ENCODE measurements around the gene NUCKS1.

The NUCKS1 gene, protein sequence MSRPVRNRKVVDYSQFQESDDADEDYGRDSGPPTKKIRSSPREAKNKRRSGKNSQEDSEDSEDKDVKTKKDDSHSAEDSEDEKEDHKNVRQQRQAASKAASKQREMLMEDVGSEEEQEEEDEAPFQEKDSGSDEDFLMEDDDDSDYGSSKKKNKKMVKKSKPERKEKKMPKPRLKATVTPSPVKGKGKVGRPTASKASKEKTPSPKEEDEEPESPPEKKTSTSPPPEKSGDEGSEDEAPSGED

DNA sequence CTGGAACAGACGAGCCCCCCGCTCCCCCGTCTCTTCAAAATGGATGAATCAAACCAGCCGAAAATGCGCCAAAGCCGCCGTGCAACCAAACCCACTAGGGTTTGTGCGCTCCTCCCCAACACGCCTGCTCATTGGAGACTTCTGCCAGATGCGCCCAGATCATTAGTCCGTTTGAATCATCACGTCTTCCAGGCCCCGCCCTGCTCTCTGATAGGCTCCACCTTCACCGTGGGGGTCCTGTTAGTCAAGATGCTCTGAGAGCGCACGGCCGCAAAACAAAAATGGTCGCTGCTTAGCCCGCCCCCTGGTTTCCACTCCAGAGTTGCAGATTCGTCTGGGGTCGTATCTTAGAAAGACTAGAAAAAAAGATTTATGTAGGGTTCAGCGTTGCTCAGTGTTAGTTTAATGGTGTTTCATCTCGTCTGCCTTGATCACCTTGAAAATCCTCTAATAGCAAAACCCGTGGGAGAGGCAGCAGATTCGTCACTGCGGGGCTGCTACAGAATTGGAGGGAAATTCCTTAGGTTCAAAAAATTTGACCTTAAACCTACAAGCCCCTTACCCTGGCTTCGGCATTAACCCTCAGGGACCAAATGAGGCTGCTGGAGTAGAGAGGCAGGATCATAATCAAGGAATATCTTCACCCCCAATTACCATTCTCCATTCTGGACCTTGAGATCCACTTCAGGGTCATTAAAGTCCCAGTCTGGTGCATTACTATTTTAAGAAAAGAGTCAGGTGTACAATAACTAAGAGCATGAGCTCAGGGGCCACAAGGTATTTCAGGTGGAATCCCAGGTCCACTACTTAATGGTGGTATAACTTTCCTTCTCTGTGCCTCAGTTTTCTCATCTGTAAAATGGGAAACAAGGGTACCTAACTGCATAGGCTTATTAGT, at the start of gene NUCKS1:
NUCKS1 (minus strand) TSS at position 45 of the 898 bp plus-strand sequence. CDS start 209 bp downstream, outside the sequence.
- no peaks in the 10 kb centered on the region for H3K9me3 ChIP-seq (ENCODE audit: control insufficient read depth, insufficient read depth, low read depth, low read length)
- peak within 1 kb of the TSS; percentile 99 for H3K4me3 ChIP-seq (ENCODE audit: low read depth, low read length)
- peak within 1 kb of the TSS; percentile 96 for H3K27ac ChIP-seq (ENCODE audit: low read depth, low read length)
- H3K4me1 ChIP-seq (ENCODE audit: control insufficient read depth, insufficient read depth, low read length): peaks cover 18% of the 10 kb centered on the region
- H3K27me3 ChIP-seq (ENCODE audit: control insufficient read depth, insufficient read depth, low read length): no peaks in the 10 kb centered on the region
- peak within 1 kb of the TSS; percentile 98 for H3K9ac ChIP-seq (ENCODE audit: low read length)
- peaks cover 11% of the 10 kb centered on the region; the same call in 1 of the 2 replicates for H3K36me3 ChIP-seq (ENCODE audit: control insufficient read depth, insufficient read depth, low read length)

DNA sequence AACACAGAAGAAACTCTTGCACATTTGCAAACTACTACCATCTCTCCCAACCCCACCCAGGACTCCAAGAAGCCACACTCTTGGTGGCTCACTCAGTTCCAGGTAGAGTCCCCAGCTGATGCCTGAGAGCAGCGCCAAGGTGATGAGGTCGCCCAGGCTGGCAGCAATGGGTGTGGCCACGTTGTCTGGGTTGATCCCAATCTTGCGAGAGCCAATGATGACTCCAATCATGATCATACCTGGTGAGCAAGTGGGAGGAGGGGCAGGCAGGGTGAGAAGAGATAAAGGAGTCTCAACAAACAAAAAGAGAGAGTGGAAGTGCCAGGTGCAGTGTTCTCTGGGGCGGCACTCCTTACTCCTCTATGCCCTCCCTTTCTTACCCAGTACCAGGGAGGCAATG, 48.6 kb upstream of the NUCKS1 start:
- H3K4me3 ChIP-seq (ENCODE audit: low read depth, low read length): no peak overlapping the region
- no peak overlapping the region for H3K27ac ChIP-seq (ENCODE audit: low read depth, low read length)
- H3K9ac ChIP-seq (ENCODE audit: low read length): no peak overlapping the region
- H3K9me3 ChIP-seq (ENCODE audit: control insufficient read depth, insufficient read depth, low read depth, low read length): no peaks in the 10 kb centered on the region
- H3K4me1 ChIP-seq (ENCODE audit: control insufficient read depth, insufficient read depth, low read length): no peaks in the 10 kb centered on the region; the same call in 1 of the 2 replicates
- no peaks in the 10 kb centered on the region for H3K27me3 ChIP-seq (ENCODE audit: control insufficient read depth, insufficient read depth, low read length)
- peaks cover 62% of the 10 kb centered on the region for H3K36me3 ChIP-seq (ENCODE audit: control insufficient read depth, insufficient read depth, low read length)

DNA sequence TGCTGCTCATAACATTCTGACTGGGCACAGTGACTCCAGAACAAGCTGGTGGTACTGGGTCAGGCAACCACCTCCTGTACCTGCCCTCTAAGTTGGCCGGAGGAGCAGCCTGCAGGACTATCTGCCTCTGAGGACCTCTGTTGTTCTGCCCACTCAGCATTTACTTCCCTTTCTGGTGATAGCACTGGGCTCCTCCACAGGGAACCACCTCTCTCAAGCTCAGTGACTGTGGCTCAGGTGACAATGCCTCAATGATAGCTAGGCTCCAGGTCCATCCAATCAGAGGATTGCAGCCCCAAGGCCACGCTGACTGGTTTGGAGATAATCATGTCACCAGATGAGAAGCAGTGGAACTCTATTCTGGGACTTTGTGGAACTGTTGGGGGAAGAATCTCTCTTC, 47.2 kb upstream of the NUCKS1 start:
- no peaks in the 10 kb centered on the region for H3K9me3 ChIP-seq (ENCODE audit: control insufficient read depth, insufficient read depth, low read depth, low read length)
- no peak overlapping the region for H3K27ac ChIP-seq (ENCODE audit: low read depth, low read length)
- peaks cover 7% of the 10 kb centered on the region; the same call in 1 of the 2 replicates for H3K4me1 ChIP-seq (ENCODE audit: control insufficient read depth, insufficient read depth, low read length)
- no peak overlapping the region for H3K9ac ChIP-seq (ENCODE audit: low read length)
- peaks cover 69% of the 10 kb centered on the region for H3K36me3 ChIP-seq (ENCODE audit: control insufficient read depth, insufficient read depth, low read length)
- no peak overlapping the region for H3K4me3 ChIP-seq (ENCODE audit: low read depth, low read length)
- no peaks in the 10 kb centered on the region for H3K27me3 ChIP-seq (ENCODE audit: control insufficient read depth, insufficient read depth, low read length)

DNA sequence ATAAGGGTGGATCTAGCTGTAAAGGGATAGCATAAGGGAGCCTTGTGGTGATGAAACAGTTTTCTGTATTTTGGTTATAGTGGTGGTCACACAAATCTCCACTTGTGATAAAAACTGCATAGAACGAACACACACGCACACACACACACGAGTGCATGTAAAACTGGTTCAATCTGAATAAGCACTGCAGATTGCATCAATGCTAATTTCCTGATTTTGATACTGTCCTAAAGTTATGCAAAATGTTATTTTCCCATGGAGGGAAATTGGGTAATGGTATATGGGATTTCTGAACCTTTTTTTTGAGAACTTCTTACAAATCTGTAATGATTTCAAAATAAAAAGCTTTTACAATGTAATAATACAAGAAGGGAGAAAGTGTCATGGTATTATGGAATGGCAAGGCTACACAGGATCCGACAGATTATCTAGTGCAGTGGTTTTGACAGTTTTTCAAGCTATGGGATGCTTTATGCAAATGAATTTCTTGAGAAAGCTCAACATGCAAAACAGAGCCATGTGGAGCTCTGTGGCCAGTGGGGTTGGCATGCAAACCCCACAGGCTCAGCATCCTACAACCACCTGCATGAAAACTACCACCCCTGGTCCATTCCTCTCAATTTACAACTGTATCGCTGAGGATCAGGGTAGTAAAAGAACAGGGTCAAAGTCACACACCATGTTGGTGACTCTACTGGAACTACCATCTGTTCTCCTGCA, 44.2 kb upstream of the NUCKS1 start:
- H3K36me3 ChIP-seq (ENCODE audit: control insufficient read depth, insufficient read depth, low read length): peaks cover 73% of the 10 kb centered on the region
- no peaks in the 10 kb centered on the region for H3K9me3 ChIP-seq (ENCODE audit: control insufficient read depth, insufficient read depth, low read depth, low read length)
- no peaks in the 10 kb centered on the region for H3K27me3 ChIP-seq (ENCODE audit: control insufficient read depth, insufficient read depth, low read length)
- peaks cover 10% of the 10 kb centered on the region; the same call in 1 of the 2 replicates for H3K4me1 ChIP-seq (ENCODE audit: control insufficient read depth, insufficient read depth, low read length)
- no peak overlapping the region for H3K4me3 ChIP-seq (ENCODE audit: low read depth, low read length)
- no peak overlapping the region for H3K27ac ChIP-seq (ENCODE audit: low read depth, low read length)
- no peak overlapping the region for H3K9ac ChIP-seq (ENCODE audit: low read length)

DNA sequence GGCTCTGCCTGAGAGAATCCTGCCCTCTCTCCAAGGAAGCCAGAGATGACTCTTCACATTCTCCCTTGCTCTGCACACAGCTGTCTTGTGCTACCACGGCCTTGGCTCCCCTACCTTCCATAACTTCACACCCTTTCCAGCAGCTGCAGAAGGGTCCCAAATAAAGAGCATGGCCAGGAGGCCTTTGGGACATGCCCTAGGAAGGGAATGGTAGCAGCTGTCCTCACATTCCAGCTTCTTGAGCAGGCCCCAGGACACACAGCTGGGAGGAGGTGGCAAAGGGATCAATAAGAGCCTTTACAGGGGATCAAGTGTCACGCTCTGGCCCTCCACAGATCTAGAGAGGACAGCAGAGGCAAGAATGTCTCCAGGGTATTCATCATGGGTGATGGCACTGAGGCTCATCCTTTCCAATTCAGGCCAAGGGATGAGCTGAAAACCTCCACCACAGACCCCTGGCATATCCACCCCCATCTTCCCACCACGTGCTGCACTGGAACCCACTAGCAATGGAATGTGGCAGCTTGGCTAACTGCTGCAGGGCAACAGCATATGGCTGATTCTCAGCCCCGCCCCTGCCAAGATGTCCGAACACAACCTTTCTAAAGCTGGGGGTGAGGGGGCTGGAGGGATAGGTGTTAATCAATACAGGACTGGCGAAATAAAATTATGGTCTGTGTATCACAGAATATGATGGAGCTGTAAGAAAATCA, 43.1 kb upstream of the NUCKS1 start:
- Histone ChIP-seq H3K9me3 (ENCODE audit: control insufficient read depth, insufficient read depth, low read depth, low read length) (no peaks in the 10 kb centered on the region), H3K27me3 (ENCODE audit: control insufficient read depth, insufficient read depth, low read length) (no peaks in the 10 kb centered on the region), H3K4me1 (ENCODE audit: control insufficient read depth, insufficient read depth, low read length) (peaks cover 10% of the 10 kb centered on the region; the same call in 1 of the 2 replicates), H3K9ac (ENCODE audit: low read length) (no peak overlapping the region), H3K27ac (ENCODE audit: low read depth, low read length) (no peak overlapping the region), H3K4me3 (ENCODE audit: low read depth, low read length) (no peak overlapping the region), H3K36me3 (ENCODE audit: control insufficient read depth, insufficient read depth, low read length) (peaks cover 62% of the 10 kb centered on the region)

DNA sequence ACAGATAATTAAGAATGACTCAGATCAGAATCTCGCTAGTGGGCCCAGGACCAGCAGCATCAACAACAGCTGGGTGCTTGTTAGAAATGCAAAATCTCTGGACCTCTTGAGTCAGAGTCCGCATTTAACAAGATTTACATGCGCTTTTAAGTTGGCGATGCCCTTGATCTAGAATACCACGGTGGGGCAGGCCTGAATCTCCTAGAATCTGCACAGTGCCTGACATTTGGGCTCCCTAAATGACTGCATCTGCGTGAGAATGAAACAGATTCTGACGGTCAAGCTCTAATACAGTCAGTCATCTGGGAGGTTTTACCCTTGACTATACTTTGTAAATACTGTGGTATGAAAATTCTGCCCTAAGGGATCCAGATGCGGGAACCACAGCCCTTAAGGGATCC, 42.5 kb upstream of the NUCKS1 start:
- H3K9ac ChIP-seq (ENCODE audit: low read length): no peak overlapping the region
- no peak overlapping the region for H3K27ac ChIP-seq (ENCODE audit: low read depth, low read length)
- no peaks in the 10 kb centered on the region for H3K27me3 ChIP-seq (ENCODE audit: control insufficient read depth, insufficient read depth, low read length)
- H3K4me3 ChIP-seq (ENCODE audit: low read depth, low read length): no peak overlapping the region
- peaks cover 56% of the 10 kb centered on the region for H3K36me3 ChIP-seq (ENCODE audit: control insufficient read depth, insufficient read depth, low read length)
- no peaks in the 10 kb centered on the region for H3K9me3 ChIP-seq (ENCODE audit: control insufficient read depth, insufficient read depth, low read depth, low read length)
- peaks cover 10% of the 10 kb centered on the region; the same call in 1 of the 2 replicates for H3K4me1 ChIP-seq (ENCODE audit: control insufficient read depth, insufficient read depth, low read length)

DNA sequence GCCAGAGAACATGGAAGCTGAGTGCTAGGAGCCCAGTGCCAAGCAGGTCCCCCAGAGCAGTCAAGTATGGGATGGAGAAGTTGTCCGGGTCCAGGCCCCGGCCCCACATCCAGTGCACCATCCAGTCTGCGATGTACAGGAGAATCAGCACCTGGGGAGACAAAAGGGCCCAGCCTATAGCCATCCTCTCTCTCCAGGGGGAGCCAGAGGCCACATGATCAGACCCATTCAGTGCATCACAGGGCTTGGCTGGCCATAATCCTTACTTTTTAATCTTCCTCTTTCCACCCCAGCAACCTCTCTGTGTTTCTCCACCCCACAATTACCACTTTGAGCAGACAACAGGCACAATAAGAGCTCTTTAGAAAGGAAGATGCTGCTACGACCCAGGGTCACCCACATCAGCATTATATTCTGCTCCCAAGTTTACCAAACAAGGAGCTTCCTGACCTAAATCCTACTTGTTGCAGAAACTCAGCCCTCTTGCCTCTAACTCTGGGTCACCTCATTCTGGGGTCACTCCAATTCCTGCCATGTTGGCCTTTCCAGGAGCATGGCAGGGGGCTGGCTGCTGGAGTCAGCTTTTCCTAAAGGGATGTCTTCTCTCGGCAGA, 41.7 kb upstream of the NUCKS1 start:
- Histone ChIP-seq H3K4me1 (ENCODE audit: control insufficient read depth, insufficient read depth, low read length) (peaks cover 10% of the 10 kb centered on the region; the same call in 1 of the 2 replicates), H3K36me3 (ENCODE audit: control insufficient read depth, insufficient read depth, low read length) (peaks cover 48% of the 10 kb centered on the region), H3K27me3 (ENCODE audit: control insufficient read depth, insufficient read depth, low read length) (no peaks in the 10 kb centered on the region), H3K4me3 (ENCODE audit: low read depth, low read length) (no peak overlapping the region), H3K27ac (ENCODE audit: low read depth, low read length) (no peak overlapping the region), H3K9ac (ENCODE audit: low read length) (no peak overlapping the region), H3K9me3 (ENCODE audit: control insufficient read depth, insufficient read depth, low read depth, low read length) (no peaks in the 10 kb centered on the region)

DNA sequence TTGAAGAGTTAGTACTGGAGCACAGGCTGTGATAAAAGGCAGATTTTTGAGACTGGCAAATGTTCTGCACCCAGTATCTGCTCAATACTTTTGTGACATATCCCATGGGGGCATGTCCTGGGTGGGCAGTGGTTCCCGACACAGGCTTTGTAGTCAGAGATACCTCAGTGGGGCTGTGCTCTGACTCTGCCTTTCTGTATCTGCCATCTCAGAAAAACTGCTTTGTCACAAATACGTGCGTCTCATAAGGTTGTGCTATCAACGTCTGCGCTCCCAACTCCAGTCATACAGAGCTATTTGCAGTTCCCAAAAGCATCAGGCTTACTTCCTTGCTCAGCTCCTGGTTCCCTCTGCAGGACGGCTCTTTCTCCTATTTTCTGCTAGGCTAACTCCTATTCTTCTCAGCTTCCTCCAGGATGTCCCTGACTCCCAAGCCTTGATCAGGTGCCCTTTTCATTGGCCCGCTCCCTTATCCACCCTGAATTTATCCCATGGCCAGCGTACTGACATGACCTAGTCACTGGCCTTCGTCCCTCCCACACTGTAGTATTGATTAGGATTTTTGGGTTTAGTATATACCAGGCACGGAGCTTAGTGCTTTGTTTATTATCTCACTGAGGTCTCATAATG, 37.4 kb upstream of the NUCKS1 start:
- H3K9me3 ChIP-seq (ENCODE audit: control insufficient read depth, insufficient read depth, low read depth, low read length): no peaks in the 10 kb centered on the region
- no peaks in the 10 kb centered on the region for H3K27me3 ChIP-seq (ENCODE audit: control insufficient read depth, insufficient read depth, low read length)
- H3K4me3 ChIP-seq (ENCODE audit: low read depth, low read length): no peak overlapping the region
- H3K27ac ChIP-seq (ENCODE audit: low read depth, low read length): no peak overlapping the region
- no peak overlapping the region for H3K9ac ChIP-seq (ENCODE audit: low read length)
- 0 out of 2 replicates have a peak, but pooled peaks cover 4% of the 10 kb centered on the region for H3K4me1 ChIP-seq (ENCODE audit: control insufficient read depth, insufficient read depth, low read length)
- peaks cover 12% of the 10 kb centered on the region for H3K36me3 ChIP-seq (ENCODE audit: control insufficient read depth, insufficient read depth, low read length)

DNA sequence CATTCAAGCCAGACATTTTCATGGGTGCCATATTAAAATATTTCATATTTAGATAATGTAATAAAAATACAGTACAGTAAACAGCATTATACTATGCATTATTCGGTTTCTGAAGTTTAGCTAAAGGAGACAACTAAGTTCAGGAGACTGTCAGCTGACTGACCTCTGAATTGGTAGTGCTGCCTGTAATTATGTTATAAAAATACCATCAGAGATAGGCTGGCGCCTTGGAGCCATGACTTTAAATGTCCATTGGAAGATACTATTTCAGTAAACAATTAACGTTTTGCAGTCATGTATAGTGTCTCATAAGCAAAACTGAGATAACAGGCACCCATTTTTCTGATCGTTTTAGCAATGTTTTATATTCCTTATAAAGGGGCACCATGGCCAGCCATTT, 36.6 kb upstream of the NUCKS1 start:
- Histone ChIP-seq H3K9ac (ENCODE audit: low read length) (no peak overlapping the region), H3K36me3 (ENCODE audit: control insufficient read depth, insufficient read depth, low read length) (peaks cover 12% of the 10 kb centered on the region)

DNA sequence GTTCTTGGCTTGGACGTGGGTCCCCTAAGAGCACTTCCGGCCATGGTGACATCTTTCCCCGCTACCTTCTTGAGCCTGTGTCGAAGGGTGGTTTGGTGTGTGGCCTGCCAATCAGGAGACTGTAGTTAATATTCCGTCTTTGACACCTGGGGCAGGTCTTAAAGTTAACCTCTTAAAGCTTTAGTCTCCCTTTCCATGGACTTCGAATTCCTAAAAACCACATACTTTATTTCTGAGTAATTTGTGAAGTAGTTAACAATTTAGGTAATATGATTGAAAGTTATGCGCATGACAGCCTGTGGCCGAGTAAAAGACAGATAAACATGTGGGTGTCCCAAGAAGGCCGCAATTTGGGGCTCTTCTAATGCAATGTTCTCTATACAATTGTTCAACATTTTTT, 35.5 kb upstream of the NUCKS1 start:
- no peak overlapping the region for H3K27ac ChIP-seq (ENCODE audit: low read depth, low read length)
- no peak overlapping the region for H3K9ac ChIP-seq (ENCODE audit: low read length)
- no peaks in the 10 kb centered on the region for H3K4me1 ChIP-seq (ENCODE audit: control insufficient read depth, insufficient read depth, low read length)
- no peak overlapping the region for H3K4me3 ChIP-seq (ENCODE audit: low read depth, low read length)
- no peaks in the 10 kb centered on the region for H3K27me3 ChIP-seq (ENCODE audit: control insufficient read depth, insufficient read depth, low read length)
- H3K9me3 ChIP-seq (ENCODE audit: control insufficient read depth, insufficient read depth, low read depth, low read length): no peaks in the 10 kb centered on the region
- H3K36me3 ChIP-seq (ENCODE audit: control insufficient read depth, insufficient read depth, low read length): 0 out of 2 replicates have a peak, but pooled peaks cover 6% of the 10 kb centered on the region

More for the DNA sequence above, 36.6 kb upstream of the NUCKS1 start:
- H3K27ac ChIP-seq (ENCODE audit: low read depth, low read length): no peak overlapping the region
- H3K4me1 ChIP-seq (ENCODE audit: control insufficient read depth, insufficient read depth, low read length): no peaks in the 10 kb centered on the region
- H3K4me3 ChIP-seq (ENCODE audit: low read depth, low read length): no peak overlapping the region
- no peaks in the 10 kb centered on the region for H3K9me3 ChIP-seq (ENCODE audit: control insufficient read depth, insufficient read depth, low read depth, low read length)
- no peaks in the 10 kb centered on the region for H3K27me3 ChIP-seq (ENCODE audit: control insufficient read depth, insufficient read depth, low read length)
